AG04450 (cell line): ENCODE data around the gene PRSS53. TPM values are rescaled to one million over a fixed set of nuclear protein-coding genes. Genes with fewer than 3 reads are reported as not detected.

Experiments used
- CTCF ChIA-PET: fragments of 300-600, 350-600 bp; formaldehyde crosslinking; extraction: SDS; loops from one replicate; lab custom pipeline; 2022; ENCODE audit warnings: antibody characterized with exemption, inconsistent platforms; lab: Charles Lee
- POLR2A ChIA-PET: fragments of 350-600 bp; formaldehyde crosslinking; extraction: SDS; loops from one replicate; lab custom pipeline; 2021; ENCODE audit warnings: antibody characterized with exemption, inconsistent platforms; lab: Yijun Ruan, JAX
- DNase-seq: peaks from one replicate; pipeline ENCODE4 v3.0.0-alpha.2; 2011; ENCODE audit warnings: low read depth, low spot score
- H3K27ac ChIP-seq: one replicate; pipeline ENCODE4 v1.5.1; 2012; ENCODE audit warnings: low read depth, low read length, control low read depth
- H3K27me3 ChIP-seq: one replicate; pipeline ENCODE4 v1.6.0; 2012; ENCODE audit warnings: low read length; ENCODE audit not compliant: control insufficient read depth, insufficient read depth
- H3K4me3 ChIP-seq: 2 replicates; pipeline ENCODE4 v1.5.1; 2011; ENCODE audit warnings: mild to moderate bottlenecking, low read depth, low read length, control low read depth
- H3K9me3 ChIP-seq: 2 replicates; pipeline ENCODE4 v1.5.1; 2012; ENCODE audit warnings: low read length; ENCODE audit not compliant: control insufficient read depth, insufficient read depth
- CTCF ChIP-seq: IDR thresholded peaks from 2 replicates; pipeline ENCODE4 v1.5.1; 2011; ENCODE audit warnings: low read depth, low read length, control low read depth, inconsistent platforms
- polyA plus RNA-seq: library from polyadenylated mRNA; depleted of rRNA; stranded (reverse); fragments of >200 nt; gene quantifications from 2 replicates; pipeline ENCODE4 v1.2.3, GENCODE V29; 2011

The PRSS53 gene
- polyA plus RNA-seq, 1 experiment, result 0.79 TPM

- POLR2A ChIA-PET, result interaction anchor here (1.0 kb wide), 1 partner anchor 113 kb away, joined by 3 read pairs; the partner anchor contains the start of gene FUS
- CTCF ChIA-PET, result interaction anchor here (0.6 to 1.7 kb wide), 3 partner anchors 25 to 114 kb away, joined by 4 to 9 read pairs (median 4); no protein-coding TSS in a partner anchor
Measured at GRCh38 chr16:31067342-31067741, 21.4 kb downstream of the PRSS53 start.

GRCh38 chr16:31064882-31065461 lies 23.8 kb downstream of the PRSS53 start:
- no peak for TF ChIP-seq CTCF
- POLR2A ChIA-PET, result interaction anchor here (0.8 to 1.5 kb wide), 6 partner anchors 8 to 115 kb away, joined by 3 to 15 read pairs (median 6); partner anchors contain the start of genes FUS, STX4, ZNF646 and ZNF668
- peak; percentile 89 for DNase-seq
- CTCF ChIA-PET, result interaction anchor here (0.5 kb wide), 1 partner anchor 71 kb away, joined by 3 read pairs; no protein-coding TSS in a partner anchor
- Histone ChIP-seq H3K9me3 (peaks cover 5% of the 10 kb centered on the region; the same call in 1 of the 2 replicates), H3K27ac (peak overlapping the region; percentile 99), H3K27me3 (no peaks in the 10 kb centered on the region), H3K4me3 (peak overlapping the region; percentile 25)

More at GRCh38 chr16:31067342-31067741, 21.4 kb downstream of the PRSS53 start:
- no peak for TF ChIP-seq CTCF
- no peak for DNase-seq
- H3K27ac ChIP-seq, result no peak overlapping the region
- H3K9me3 ChIP-seq, result peaks cover 5% of the 10 kb centered on the region; the same call in 1 of the 2 replicates
- H3K4me3 ChIP-seq, result no peak overlapping the region
- H3K27me3 ChIP-seq, result no peaks in the 10 kb centered on the region

DNA sequence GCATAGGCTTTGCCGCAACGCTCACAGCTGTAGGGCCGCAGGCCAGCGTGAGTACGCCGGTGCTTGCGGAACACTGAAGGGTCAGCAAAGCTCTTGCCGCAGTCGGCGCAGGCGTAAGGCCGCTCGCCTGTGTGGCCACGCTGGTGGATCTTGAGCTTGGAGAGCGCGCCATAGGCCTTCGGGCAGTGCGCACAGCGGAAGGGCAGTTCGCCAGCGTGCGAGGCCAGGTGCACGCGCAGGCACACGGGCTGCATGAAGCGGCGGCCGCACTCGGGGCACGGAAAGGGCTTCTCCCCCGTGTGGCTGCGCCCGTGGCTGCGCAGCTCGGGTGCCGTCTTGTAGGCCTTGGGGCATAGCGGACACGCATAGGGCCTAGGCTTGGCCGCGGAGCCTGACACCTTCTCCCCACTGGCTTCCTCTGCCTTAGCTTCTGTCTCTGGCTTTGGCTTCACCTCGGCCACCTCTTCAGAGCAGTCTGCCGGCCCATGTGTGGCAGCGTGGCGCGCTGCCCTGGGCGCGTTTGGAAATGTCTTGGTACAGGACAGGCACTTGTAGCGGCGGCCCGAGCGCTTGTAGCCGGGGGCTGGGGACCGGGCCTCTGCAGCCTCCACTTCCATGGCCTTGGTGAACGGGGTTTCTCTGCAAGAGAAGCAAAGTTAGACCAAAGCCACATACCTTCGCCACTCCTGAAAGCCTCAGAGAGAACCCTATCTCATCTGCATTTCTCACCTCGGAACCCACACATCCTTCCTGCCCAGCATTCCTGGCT lies 24.7 kb downstream of the PRSS53 start:
- CTCF ChIA-PET, result no interaction called here
- Histone ChIP-seq H3K27me3 (no peaks in the 10 kb centered on the region), H3K4me3 (no peak overlapping the region), H3K9me3 (peaks cover 5% of the 10 kb centered on the region; the same call in 1 of the 2 replicates), H3K27ac (peak overlapping the region; percentile 99)
- TF ChIP-seq CTCF, result no peak
- no peak for DNase-seq
- POLR2A ChIA-PET, result interaction anchor here (1.4 to 1.5 kb wide), 2 partner anchors 10 to 116 kb away, joined by 7 to 15 read pairs; partner anchors contain the start of genes FUS, ZNF646 and ZNF668

DNA sequence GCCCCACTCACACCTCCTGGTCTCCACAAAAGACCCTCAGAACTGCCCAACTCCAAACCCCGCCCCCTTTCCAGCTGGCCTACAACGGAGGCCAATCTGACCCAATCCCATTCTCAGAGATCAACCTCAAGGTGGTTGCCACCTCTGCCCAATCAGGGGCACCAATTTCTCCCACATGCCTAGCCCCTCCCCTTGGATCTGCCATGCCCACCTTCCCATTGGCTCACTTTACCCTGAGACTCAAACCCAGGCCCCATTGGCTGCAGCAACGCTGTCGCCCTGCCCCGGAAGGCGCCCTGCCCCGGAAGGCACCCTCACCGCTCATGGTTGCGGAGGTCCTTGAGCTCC lies 25.3 kb downstream of the PRSS53 start:
- Histone ChIP-seq H3K27me3 (no peaks in the 10 kb centered on the region), H3K9me3 (peaks cover 5% of the 10 kb centered on the region; the same call in 1 of the 2 replicates), H3K4me3 (no peak overlapping the region), H3K27ac (no peak overlapping the region)
- POLR2A ChIA-PET, result no interaction called here
- CTCF ChIA-PET, result no interaction called here
- DNase-seq, result no peak
- no peak for TF ChIP-seq CTCF
